Mesothelial cell of epicardium (in vitro differentiated cells): Measurements from ENCODE around the gene KCNQ2. TPM values are rescaled to one million over a fixed set of nuclear protein-coding genes. Genes with fewer than 3 reads are reported as not detected.

ENCODE experiments used
- DNase-seq, 2 experiments: peaks; one replicate each; pipeline ENCODE4 v3.0.0; 2021; ENCODE audit warnings: low spot score in 2 of 2; ENCODE audit not compliant: unreplicated experiment in 2 of 2
- H3K27ac Mint-ChIP-seq: 2 replicates; pipeline ENCODE4 v1.8.0; 2021; ENCODE audit warnings: mixed read lengths
- H3K27me3 Mint-ChIP-seq: 2 replicates; pipeline ENCODE4 v1.8.0; 2021; ENCODE audit warnings: low read depth, mixed read lengths
- H3K36me3 Mint-ChIP-seq: 2 replicates; pipeline ENCODE4 v1.8.0; 2021; ENCODE audit warnings: mixed read lengths
- H3K4me1 Mint-ChIP-seq: 2 replicates; pipeline ENCODE4 v1.8.0; 2021; ENCODE audit warnings: mixed read lengths
- H3K4me3 Mint-ChIP-seq: 2 replicates; pipeline ENCODE4 v1.8.0; 2021; ENCODE audit warnings: mild to moderate bottlenecking, moderate library complexity, mixed read lengths
- H3K9me3 Mint-ChIP-seq: 2 replicates; pipeline ENCODE4 v1.8.0; 2021; ENCODE audit warnings: mixed read lengths
- CTCF ChIP-seq: fragments of 200-600 bp; sonication (generic); IDR thresholded peaks from one replicate; pipeline ENCODE4 v1.5.0; 2021; ENCODE audit warnings: antibody characterized with exemption; ENCODE audit not compliant: unreplicated experiment
- total RNA-seq: library from RNA; stranded (reverse); gene quantifications from 3 replicates; pipeline ENCODE4 v1.2.1, GENCODE V29; 2021

Gene KCNQ2
- total RNA-seq, 1 donor from 2014 or later = 11.8 TPM

- Mint-ChIP-seq H3K4me3 (no peak overlapping the region), H3K9me3 (no peaks in the 10 kb centered on the region)
These were observed 114.2 kb downstream of the KCNQ2 start for GRCh38 chr20:63357921-63358905.

GRCh38 chr20:63356931-63357879 is 115.2 kb downstream of the KCNQ2 start:
- H3K9me3 Mint-ChIP-seq = no peaks in the 10 kb centered on the region
- H3K36me3 Mint-ChIP-seq = no peaks in the 10 kb centered on the region
- no peak for TF ChIP-seq CTCF
- H3K27ac Mint-ChIP-seq = no peak overlapping the region
- DNase-seq = no peak
- H3K4me1 Mint-ChIP-seq = peaks cover 2% of the 10 kb centered on the region
- peaks cover 47% of the 10 kb centered on the region for H3K27me3 Mint-ChIP-seq
- no peak overlapping the region for H3K4me3 Mint-ChIP-seq

More at GRCh38 chr20:63357921-63358905, 114.2 kb downstream of the KCNQ2 start:
- no peaks in the 10 kb centered on the region for H3K36me3 Mint-ChIP-seq
- no peak overlapping the region for H3K27ac Mint-ChIP-seq
- TF ChIP-seq CTCF = no peak
- no peaks in the 10 kb centered on the region for H3K4me1 Mint-ChIP-seq
- no peak for DNase-seq
- peaks cover 53% of the 10 kb centered on the region for H3K27me3 Mint-ChIP-seq

- TF ChIP-seq CTCF = no peak
- Mint-ChIP-seq H3K4me1 (peaks cover 2% of the 10 kb centered on the region), H3K36me3 (no peaks in the 10 kb centered on the region), H3K27ac (no peak overlapping the region), H3K9me3 (no peaks in the 10 kb centered on the region), H3K4me3 (no peak overlapping the region), H3K27me3 (peaks cover 41% of the 10 kb centered on the region)
- no peak for DNase-seq
These were observed 115.9 kb downstream of the KCNQ2 start for GRCh38 chr20:63356511-63356910.

GRCh38 chr20:63355781-63356295 is 116.6 kb downstream of the KCNQ2 start:
- no peak for TF ChIP-seq CTCF
- H3K27ac Mint-ChIP-seq = no peak overlapping the region
- no peak for DNase-seq
- no peak overlapping the region for H3K4me3 Mint-ChIP-seq
- H3K9me3 Mint-ChIP-seq = no peaks in the 10 kb centered on the region
- H3K27me3 Mint-ChIP-seq = peaks cover 40% of the 10 kb centered on the region
- H3K36me3 Mint-ChIP-seq = no peaks in the 10 kb centered on the region
- H3K4me1 Mint-ChIP-seq = peaks cover 2% of the 10 kb centered on the region

GRCh38 chr20:63354636-63355350 is 117.7 kb downstream of the KCNQ2 start:
- Mint-ChIP-seq H3K27ac (no peak overlapping the region), H3K4me3 (no peak overlapping the region), H3K4me1 (peaks cover 2% of the 10 kb centered on the region), H3K9me3 (peaks cover 6% of the 10 kb centered on the region), H3K36me3 (no peaks in the 10 kb centered on the region), H3K27me3 (peaks cover 32% of the 10 kb centered on the region)
- TF ChIP-seq CTCF = no peak
- DNase-seq = no peak
